GM15510 (cell line): Measurements from ENCODE around the gene SMOC1.

Source experiments
- POLR2A ChIP-seq: IDR thresholded peaks from 3 replicates; pipeline ENCODE4 v1.6.1; 2011; ENCODE audit warnings: borderline replicate concordance; ENCODE audit not compliant: insufficient read length; ENCODE audit errors: extremely low read depth

Gene SMOC1

GRCh38 chr14:69941768-69942742, 62.8 kb downstream of the SMOC1 start:
- TF ChIP-seq POLR2A: no peak

GRCh38 chr14:69943084-69943780, 64.0 kb downstream of the SMOC1 start:
- no peak for TF ChIP-seq POLR2A

- TF ChIP-seq POLR2A: no peak
Observed at GRCh38 chr14:69945347-69945746, 66.1 kb downstream of the SMOC1 start.

GRCh38 chr14:69945912-69946311, 66.7 kb downstream of the SMOC1 start:
- no peak for TF ChIP-seq POLR2A

GRCh38 chr14:69948351-69948750, 69.1 kb downstream of the SMOC1 start:
- TF ChIP-seq POLR2A: no peak

GRCh38 chr14:69951263-69951662, 72.0 kb downstream of the SMOC1 start:
- no peak for TF ChIP-seq POLR2A

- no peak for TF ChIP-seq POLR2A
Observed at GRCh38 chr14:69951935-69952334, 72.7 kb downstream of the SMOC1 start.

- TF ChIP-seq POLR2A: no peak
Observed at GRCh38 chr14:69953266-69953915, 74.2 kb downstream of the SMOC1 start.

- TF ChIP-seq POLR2A: no peak
Observed at GRCh38 chr14:69955855-69956845, 76.9 kb downstream of the SMOC1 start.

GRCh38 chr14:69956970-69957369, 77.8 kb downstream of the SMOC1 start:
- TF ChIP-seq POLR2A: no peak

GRCh38 chr14:69957986-69958385, 78.8 kb downstream of the SMOC1 start:
- no peak for TF ChIP-seq POLR2A

GRCh38 chr14:69959136-69959535, 79.9 kb downstream of the SMOC1 start:
- TF ChIP-seq POLR2A: no peak

- TF ChIP-seq POLR2A: no peak
Observed at GRCh38 chr14:69960296-69960695, 81.1 kb downstream of the SMOC1 start.

GRCh38 chr14:69963966-69964365, 84.8 kb downstream of the SMOC1 start:
- no peak for TF ChIP-seq POLR2A

GRCh38 chr14:69964841-69965240, 85.6 kb downstream of the SMOC1 start:
- TF ChIP-seq POLR2A: no peak

- no peak for TF ChIP-seq POLR2A
Observed at GRCh38 chr14:69968132-69968531, 88.9 kb downstream of the SMOC1 start.
